Right lobe of liver (tissue), 4 donors: ENCODE measurements around the gene CDK14.

Experiments used
- CTCF ChIP-seq, 4 donors: fragments of 200-600 bp in 3 of 4; fragments of 450-650 bp in 1 of 4; IDR thresholded peaks; one replicate each; pipeline versions ENCODE4 v1.5.1 to v1.8.0; 2016 to 2022; ENCODE audit warnings: antibody characterized with exemption in 4 of 4, mild to moderate bottlenecking in 2 of 4
- POLR2A ChIP-seq: fragments of 450-650 bp; IDR thresholded peaks from one replicate; pipeline ENCODE4 v1.6.1; 2017; ENCODE audit warnings: antibody characterized with exemption, mild to moderate bottlenecking
- donor health status: DM: no; HTN: no; CAD: no.
- donor health status: DM: no; HTN: no; CAD: no.
- donor health status: DM: no; HTN: yes; CAD: no.

- no peak for TF ChIP-seq CTCF (IDR thresholded peaks at IDR 0.05)
- TF ChIP-seq POLR2A = no peak
Observed at GRCh38 chr7:90777886-90778285, 181.8 kb downstream of the CDK14 start.
